NCI-H510A treated with DMSO at 0.1 percent for 48 hours (cell line): Measurements from ENCODE around the gene ZNF292.
"Not testable (repeated sequence)": the region's sequence is repeated elsewhere in the genome, so short reads cannot be mapped to it uniquely, and the experiment has no call there.

ENCODE experiments used
- DNase-seq: peaks from one replicate; lab custom pipeline; 2025; lab: John Stamatoyannopoulos, UW

ZNF292 gene

DNA sequence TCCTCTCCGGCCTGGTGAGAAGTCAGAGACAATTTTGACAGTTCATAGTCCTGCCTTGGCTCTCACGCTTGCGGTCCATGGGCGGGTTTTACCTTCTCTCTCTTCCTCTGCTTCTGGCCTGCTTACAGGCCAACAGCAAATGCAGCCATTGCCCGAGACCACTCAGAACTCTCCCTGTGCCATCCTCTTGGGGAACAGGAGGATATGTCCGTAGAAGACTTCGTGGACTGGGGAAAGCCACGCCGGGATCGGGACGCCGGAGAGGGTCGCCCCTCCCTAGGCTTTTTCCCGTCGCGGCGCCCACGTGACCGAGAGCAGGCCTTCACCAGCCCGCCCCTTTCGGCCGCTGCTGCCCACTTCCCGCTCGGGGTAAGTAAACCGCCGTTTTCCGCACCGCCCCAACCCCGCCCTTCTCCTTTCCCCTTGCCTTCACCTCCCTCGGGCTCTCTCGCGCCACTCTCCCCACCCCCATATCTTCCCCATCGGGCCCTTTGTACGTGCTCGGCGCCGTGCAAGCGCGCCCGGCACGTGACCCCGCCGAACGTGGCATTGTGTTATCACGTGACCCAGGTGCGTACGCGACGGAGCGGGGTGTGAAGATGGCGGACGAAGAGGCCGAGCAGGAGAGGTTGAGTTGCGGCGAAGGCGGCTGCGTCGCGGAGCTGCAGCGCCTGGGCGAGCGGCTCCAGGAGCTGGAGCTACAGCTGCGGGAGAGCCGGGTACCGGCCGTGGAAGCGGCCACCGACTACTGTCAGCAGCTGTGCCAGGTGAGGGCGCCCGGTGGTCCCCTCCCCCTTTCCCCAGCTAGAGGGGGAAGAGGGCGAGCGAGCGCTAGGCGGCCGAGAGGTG, at the start of gene ZNF292:
TSS of gene ZNF292 (plus strand) at position 573 of the 849 bp plus-strand sequence. CDS start at position 600, 27 bp downstream.
- DNase-seq: peak; percentile 92

DNA sequence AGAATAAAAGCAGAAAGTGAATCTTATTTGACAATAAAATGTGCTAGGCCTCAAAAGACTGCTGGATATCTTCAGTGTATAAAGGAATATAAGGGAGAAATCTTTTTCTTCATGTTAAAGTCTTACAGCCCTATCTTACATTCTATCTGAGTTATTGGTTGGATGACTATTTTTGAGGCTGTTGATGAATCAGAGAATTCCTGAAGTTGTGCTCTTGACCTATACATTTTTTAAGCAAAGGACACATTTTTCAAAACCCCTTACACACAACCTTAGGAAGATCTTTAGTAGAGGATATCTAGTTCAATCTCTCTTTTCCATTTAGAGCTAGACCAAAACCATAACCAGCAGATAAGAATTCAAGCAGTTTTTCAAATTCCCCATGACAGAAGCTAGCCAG, 49.5 kb upstream of the ZNF292 start:
- no peak for DNase-seq

- no peak for DNase-seq
Measured at GRCh38 chr6:87110636-87111035, 44.7 kb upstream of the ZNF292 start.

GRCh38 chr6:87115402-87116135, 39.8 kb upstream of the ZNF292 start:
- no peak for DNase-seq

DNA sequence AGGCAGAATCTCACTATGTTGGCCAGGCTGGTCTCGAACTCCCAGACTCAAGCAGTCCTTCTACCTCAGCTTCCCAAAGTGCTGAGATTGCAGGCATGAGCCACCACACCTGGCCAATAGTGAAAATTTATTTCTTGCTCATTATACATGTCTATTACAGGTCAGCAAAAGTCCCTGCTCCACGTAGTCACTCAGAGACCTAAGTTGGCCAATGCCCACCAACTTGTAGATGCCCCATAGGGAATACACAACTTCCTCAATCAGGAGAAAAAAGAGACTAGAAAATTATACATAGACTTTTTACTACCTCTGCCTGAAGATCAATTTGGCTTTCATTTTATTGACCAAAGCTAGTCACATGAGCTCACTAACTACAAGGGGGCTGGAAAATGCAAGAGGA, 38.4 kb upstream of the ZNF292 start:
- DNase-seq: no peak

DNA sequence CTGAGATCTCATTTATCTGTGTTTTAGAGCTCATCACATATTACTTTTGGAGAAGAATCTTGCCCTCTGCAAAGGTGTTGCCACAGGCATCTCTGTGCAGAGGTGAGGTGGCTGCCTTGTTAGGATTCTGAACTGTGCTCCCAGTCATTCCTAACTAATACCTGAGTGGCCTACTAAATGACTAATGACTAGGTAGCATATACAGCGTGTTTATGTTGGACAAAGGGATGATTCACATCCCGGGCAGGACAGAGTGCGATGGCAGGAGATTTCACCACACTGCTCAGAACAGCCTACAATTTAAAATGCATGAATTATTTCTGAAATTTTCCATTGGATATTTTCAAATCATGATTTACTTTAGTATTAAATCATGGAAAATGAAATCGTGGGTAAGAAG, 37.3 kb upstream of the ZNF292 start:
- no peak for DNase-seq

- no peak for DNase-seq
Measured at GRCh38 chr6:87122477-87122876, 32.9 kb upstream of the ZNF292 start.

GRCh38 chr6:87124074-87124473, 31.3 kb upstream of the ZNF292 start:
- no peak for DNase-seq

- DNase-seq: no peak
Measured at GRCh38 chr6:87126501-87126900, 28.9 kb upstream of the ZNF292 start.

DNA sequence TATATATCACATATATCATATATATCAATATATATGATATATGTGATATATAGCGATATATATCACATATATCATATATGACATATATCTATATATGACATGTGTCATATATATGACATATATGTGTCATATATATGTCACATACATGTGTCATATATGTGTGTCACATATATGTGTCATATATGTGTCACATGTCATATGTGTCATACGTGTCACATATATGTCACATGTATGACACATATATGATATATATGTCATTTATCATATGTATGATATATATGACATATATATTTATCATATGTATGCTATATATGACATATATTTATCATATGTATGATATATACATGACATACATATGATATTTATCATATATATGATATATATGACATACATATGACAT, 27.6 kb upstream of the ZNF292 start:
- no peak for DNase-seq

- DNase-seq: no peak
Measured at GRCh38 chr6:87136963-87137362, 18.4 kb upstream of the ZNF292 start.

GRCh38 chr6:87139236-87139635, 16.1 kb upstream of the ZNF292 start:
- DNase-seq: peak; percentile 10

- not testable (repeated sequence) for DNase-seq
Measured at GRCh38 chr6:87139927-87140326, 15.4 kb upstream of the ZNF292 start.

DNA sequence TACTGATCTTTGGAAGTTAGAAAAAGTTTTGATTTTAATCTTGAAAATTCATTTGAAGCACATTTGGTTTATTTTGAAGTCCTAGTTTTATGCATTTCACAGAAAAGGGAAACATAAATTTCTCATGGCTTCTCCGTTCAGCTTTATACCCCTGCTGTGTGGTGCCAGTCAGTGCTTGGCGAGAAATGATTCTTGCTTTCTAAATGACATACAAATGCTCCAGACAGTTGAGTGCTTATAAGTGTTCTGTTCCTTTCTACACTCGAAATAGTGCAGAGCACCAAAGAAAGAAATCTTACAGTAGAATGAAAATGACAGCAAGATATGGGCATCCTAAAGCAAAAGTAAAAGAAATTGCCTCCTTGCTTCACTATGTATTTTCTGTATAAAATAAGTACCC, 9.0 kb upstream of the ZNF292 start:
- DNase-seq: no peak

- no peak for DNase-seq
Measured at GRCh38 chr6:87150406-87150805, 5.0 kb upstream of the ZNF292 start.

DNA sequence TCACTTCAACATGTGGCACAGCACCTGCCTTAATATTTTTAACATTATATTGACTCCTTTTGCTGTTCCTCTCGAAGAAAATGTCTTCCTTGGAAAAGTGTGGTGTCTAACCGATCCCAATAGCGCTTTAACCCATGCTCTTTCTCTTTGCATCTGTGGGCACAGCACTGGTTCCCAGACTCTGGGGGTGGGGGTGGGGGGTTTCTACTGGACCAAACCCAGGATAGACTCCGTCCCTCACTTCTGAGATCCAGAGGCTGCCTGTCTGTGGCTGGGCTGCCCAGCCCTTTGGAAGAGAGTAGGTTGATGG, 3.9 kb upstream of the ZNF292 start:
- peak; percentile 52 for DNase-seq

GRCh38 chr6:87151781-87152525, 3.4 kb upstream of the ZNF292 start:
- peak; percentile 31 for DNase-seq

GRCh38 chr6:87152526-87152955, 2.8 kb upstream of the ZNF292 start:
- DNase-seq: no peak

- DNase-seq: no peak
Measured at GRCh38 chr6:87154641-87154992, 748 bp upstream of the ZNF292 start.

GRCh38 chr6:87155842-87156815, 764 bp downstream of the ZNF292 start:
- peak; percentile 14 for DNase-seq

DNA sequence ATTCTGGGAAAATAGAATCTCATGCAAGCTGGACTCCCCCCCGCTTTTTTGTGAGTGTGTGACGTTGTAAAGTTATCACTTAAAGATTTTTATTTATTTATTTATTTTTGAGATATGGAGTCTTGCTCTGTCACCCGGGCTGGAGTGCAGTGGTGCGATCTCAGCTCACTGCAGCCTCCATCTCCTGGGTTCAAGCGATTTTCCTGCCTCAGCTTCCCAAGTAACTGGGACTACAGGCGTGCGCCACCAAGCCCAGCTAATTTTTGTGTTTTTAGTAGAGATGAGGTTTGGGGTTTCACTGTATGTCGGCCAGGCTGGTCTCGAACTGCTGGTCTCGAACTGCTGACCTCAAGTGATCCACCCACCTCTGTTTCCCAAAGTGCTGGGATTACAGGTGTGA, 2.2 kb downstream of the ZNF292 start:
- not testable (repeated sequence) for DNase-seq

DNA sequence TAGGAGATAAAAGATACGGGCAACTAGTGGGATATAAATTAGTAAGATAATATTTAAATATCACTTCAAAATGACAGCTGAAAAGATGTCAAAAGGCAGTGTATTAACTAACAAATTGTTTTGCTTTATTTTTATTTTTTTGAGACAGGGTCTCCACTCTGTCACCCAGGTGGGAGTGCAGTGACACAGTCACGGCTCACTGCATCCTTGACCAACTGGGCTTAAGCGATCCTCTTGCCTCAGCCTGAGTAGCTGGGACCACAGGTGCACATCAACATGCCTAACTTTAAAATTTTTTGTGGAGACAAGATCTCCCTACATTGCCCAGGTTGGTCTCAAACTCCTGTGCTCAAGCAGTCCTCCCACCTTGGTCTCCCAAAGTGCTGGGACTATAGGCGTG, 5.9 kb downstream of the ZNF292 start:
- no peak for DNase-seq
